HG02938 (cell line): ENCODE data around the gene MXD3.
"Not testable (repeated sequence)": the region's sequence is repeated elsewhere in the genome, so short reads cannot be mapped to it uniquely, and the experiment has no call there.

Experiments
- ATAC-seq: cut with Tn5 transposase; IDR thresholded peaks from one replicate; pipeline ENCODE4 v1.9.1; 2021; ENCODE audit warnings: mild to moderate bottlenecking, moderate library complexity; ENCODE audit not compliant: unreplicated experiment

Gene MXD3

DNA sequence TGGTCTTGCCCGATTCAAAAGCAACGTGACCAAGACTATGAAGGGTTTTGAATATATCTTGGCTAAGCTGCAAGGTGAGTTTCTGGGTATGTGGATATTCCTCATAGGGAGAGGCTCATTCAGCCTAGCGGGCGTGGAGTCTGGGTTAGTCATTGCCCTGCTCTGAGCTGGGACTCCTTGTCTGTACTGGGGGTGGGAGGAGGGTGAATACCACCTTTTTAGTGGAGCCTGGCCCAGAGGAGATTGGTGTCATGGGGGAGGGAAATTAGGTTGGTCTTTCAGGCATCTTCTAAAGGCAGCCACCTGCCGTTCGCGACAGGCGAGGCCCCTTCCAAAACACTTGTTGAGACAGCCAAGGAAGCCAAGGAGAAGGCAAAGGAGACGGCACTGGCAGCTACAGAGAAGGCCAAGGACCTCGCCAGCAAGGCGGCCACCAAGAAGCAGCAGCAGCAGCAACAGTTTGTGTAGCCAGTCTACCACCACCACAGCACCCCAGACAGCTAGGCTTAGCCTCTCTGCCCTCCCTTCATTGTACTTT, 5.5 kb downstream of the MXD3 start:
- not testable (repeated sequence) for ATAC-seq

DNA sequence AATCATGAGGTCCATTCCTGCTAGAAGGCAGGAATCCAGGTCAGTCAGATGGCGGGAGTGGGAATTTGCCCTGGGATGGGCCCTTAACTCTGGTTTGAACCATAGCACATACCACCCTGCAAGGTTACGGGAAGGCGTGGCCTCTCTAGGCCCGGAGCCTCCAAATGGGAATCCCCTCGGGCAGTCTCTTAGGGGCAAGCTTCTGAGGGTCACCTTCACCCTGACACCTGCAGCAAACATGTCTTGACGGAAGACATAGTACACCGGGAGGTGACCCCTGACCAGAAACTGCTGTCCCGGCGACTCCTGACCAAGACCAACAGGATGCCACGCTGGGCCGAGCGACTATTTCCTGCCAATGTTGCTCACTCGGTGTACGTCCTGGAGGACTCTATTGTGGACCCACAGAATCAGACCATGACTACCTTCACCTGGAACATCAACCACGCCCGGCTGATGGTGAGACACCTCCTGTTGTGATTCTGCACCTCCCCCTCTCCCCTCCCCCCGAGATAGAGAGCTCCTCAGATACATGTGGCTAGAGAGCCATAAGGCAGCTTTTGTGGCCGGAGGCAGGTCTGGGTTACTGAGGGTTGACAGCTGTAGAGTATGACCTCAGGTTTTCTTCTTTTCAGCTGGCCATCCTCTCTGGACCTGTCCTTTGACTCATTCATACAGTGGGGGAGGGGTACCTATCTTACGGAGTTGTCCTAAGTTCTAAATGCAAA, 7.1 kb downstream of the MXD3 start:
- no peak for ATAC-seq

DNA sequence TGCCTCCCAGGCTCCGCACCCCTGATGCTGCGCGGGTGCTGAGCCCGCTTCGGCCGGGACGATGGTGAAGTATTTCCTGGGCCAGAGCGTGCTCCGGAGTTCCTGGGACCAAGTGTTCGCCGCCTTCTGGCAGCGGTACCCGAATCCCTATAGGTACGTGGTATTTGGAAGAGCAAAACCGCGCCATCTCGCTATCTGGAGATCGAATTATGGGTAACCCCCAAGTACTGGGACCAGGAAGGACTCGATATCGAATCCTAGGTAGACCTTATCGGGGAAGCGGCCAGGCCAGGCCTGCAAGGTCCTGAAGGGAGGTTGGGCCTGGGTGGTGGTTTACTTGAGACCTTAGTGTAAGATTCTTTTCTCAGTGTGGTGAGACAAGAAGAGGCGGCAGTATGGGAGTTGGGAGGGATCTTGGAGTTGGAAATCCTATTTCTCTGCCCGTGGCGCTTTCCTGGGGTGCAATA, 7.7 kb downstream of the MXD3 start:
- no peak for ATAC-seq

DNA sequence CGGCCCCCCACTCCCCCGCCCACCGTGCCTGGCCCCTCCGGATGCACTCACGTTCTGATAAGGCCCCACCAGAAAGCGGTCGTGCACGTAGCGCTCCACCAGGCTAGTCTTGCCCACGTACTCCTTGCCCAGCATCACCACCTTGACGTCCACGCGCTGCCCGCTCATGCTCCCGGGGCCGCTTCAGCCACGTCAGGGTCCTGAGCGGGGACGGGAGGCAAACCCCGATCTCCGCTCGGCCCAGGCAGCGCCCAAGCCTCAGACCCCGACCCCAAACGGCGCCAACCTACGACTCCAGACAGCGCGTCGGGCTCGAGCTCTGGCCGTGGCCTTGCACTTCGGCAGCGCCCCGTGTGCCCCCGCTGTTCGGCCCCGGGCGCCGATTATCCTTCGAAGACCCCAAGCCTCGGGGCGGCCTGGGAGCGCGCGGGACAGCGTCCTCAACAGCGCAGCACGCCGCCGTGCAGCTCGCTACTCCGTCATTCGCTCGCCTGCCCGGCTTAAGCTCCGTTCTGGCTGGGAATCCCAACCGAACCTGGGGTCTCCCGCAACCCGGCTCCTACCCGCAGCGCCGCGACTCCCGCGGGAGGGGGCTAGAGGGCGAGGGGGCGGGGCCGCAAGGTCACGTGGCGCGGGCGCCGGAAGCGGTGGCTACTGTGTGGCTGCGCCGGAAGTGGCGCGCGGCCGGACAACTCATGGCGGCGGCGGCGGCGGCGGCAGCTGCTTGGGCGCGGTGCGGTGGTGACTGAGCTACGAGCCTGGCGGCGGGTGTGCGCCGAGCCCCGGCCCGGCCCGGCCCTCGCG, 8.4 kb downstream of the MXD3 start, which contains the start of the genes PRELID1 and RAB24:
Gene PRELID1 (plus strand): TSS at position 679 of the 804 bp plus-strand sequence. CDS start 187 bp downstream, outside the sequence.
Gene RAB24 (minus strand): TSS at position 599 of the 804 bp plus-strand sequence. CDS start 431 bp downstream, at position 168.
- ATAC-seq, result peak; percentile 66

DNA sequence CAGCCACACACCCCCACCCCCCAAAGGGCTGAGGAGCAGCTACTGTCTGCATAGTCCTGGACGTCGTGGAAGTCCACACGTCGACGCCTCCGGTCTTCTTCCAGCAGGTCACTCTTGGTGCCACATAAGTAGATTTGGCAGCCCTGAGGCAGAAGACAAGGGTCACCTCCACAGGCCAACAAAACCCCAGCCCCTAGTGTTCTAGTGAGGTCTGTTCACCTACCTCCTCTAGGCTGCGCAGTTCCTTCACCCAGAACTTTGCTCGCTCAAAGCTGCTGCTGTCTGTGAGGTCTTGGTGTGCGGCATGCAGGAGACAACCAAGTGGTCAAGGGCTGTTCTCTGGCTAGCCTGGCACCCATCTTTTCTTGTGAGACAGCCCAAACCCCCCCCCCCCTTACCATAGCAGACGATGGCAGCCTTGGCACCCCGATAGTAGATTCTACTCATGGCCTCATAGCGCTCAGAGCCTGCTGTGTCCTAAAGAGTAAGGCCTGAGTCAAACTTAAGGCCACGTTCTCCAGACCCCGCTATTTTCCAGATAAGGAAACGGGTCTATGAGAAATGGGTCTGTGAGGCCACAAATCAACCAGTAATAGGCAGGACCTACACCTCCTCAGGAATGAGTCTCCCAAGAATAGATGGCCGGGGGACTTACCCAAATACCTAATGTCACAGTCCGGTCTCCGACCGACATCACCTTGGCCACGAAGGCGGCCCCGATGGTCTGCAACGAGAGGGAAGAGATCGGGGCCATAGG, 9.2 kb downstream of the MXD3 start:
- ATAC-seq, result no peak

DNA sequence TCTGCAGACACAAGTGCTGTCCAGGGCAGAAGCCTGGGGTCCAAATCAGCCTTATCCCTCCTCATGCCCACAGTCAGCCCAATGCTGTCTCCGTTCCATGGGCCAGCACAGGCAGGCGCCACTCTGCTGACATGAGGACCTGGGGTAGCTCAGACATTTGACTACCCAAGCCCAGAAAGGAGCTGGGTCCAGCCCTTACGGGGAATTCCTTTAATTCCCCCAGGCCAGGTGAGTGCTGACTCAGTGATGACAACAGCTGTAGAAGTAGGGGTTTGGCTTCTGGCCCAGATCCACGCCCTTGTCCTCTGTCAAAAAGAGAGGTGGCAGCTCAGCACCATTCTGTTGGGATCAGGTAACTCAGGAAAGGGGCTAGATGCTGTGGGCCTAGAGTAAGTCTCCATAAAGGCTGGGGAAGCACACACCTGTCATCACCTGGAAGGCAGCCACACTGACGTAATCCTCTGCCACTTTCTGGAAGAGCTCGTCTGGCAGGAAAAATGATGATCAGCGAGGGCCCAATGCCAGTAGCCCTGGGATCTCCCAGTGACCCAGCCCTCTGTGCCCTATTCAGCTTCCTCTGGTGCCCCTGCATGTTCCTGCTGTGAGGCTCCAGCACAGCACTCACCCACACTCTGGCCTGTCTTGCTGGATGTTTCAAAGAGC, 10.1 kb downstream of the MXD3 start:
- no peak for ATAC-seq

DNA sequence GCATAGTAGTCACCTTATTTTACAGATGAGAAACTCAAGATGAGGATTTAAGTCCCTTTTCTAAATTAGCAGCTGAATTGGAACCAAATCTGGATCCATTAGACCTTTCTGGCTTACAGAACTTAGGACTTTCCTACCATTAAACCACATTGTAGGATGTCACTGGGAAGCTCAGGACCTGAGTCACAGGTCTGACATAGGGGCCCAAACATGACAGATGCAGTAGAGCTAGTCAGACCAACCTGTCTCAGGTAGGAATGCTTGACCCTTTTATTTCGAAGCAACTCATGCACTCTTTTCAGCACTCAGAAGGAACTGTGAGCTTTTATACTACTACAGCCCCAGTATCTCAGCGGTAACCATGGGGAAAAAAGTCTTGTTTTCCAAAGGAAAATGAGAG, 10.7 kb downstream of the MXD3 start:
- no peak for ATAC-seq

DNA sequence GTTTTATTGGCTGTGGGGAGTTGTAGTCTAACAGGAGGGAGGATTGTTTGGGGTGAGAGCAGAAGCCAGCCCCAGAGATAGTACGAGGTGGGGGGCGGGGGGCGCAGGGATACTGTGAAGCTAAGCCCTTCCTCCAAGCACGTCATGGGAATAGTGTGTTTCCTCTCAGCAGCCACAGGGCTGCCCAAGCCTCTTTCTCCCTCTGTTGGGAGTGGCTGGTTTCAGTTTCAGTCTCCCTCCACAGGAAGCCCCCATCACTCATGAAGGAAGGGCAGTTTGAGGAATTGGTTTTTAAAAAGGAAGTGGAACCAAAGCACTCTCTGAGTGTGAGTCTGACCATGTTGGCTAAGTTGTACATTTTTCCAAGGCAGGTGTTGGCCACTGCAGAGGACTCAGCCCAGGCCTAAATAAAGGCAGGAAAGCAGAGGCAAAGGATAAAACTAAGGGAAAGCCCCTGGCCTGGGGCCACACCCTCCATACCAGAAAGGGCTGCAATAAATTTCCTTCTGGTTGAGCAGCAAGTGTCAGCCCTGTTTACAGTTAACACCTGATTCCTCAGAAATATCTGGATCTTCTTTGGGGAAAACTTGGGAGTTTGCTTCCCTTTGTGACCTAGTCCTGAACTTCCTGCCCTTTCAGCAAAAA, 11.3 kb downstream of the MXD3 start:
- peak; percentile 53 for ATAC-seq

DNA sequence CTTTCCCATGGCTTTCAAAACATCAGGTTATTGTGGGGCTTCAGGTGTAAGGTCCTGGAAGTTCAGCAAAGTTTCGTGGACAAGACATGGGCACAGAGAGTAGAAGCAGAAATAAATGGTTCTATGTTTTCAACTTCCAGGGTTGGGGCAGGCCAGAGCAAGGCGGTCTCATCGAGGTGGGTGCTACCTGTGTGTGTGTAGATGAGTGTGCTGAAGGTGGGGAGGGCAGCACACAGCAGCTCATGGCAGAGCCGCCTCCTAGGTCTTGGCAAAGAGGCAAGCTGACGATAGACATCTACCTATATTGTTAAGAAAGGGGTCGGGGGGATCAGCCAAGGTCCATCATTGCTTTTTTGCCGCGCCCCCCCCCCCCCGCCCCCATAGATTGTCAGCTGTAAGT, 12.0 kb downstream of the MXD3 start:
- no peak for ATAC-seq

DNA sequence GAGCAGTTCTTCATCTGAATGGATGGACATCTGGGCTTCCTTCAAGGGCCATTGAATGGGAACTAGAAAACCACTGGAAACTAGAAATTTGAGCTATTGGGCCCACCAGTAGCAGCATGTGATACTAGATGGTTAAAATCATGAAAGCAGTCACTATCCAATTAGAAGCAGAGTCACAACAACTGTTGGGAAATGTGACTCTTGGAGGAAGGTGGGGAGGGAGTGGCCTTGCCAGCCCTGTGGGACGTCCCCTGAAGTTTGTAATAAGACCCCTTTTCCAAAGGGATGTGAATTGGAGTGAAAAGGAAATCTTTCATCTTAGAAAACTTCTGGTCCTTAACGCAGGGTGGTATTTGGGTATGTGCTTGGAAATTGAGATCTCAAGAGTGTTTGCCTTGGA, 13.8 kb downstream of the MXD3 start:
- no peak for ATAC-seq

DNA sequence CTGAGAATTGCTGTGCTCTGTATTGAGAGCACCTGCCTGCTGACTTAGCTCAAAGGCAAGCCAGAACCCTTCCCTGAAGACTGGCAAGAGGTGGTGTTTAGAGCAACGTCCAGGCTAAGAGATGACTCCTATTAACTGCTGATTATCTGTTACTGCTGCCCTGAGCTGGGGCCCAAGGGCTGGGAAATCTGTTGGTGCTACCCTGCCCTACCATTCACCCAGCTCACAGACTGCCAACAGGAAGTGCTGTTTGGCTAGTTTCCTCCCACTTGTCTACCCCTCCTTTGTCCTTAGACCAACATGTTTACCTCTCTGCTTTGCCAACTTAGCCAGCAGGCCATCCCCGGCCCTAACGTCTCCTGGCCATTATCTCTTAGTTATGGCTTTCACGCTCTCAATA, 15.1 kb downstream of the MXD3 start:
- no peak for ATAC-seq

DNA sequence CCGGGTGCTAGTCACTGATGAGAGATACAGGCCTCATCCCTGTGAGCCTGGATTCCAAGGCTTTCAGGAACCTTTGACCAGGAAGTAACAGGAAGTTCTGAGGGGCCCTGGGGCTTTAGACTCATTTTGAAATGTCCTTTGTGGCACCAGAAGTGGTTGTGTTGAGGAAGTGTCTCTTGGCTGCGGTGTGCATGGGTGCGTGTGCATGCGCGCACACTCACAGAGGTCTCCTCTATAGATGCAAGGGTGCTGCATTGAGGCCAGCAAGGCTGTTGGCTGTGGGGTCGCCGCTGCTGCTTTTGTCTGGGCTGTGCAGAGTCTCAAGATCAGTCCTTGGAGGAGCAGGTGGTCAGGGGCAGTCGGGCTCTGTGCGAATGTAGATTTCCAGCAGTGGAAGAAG, 15.8 kb downstream of the MXD3 start:
- no peak for ATAC-seq

DNA sequence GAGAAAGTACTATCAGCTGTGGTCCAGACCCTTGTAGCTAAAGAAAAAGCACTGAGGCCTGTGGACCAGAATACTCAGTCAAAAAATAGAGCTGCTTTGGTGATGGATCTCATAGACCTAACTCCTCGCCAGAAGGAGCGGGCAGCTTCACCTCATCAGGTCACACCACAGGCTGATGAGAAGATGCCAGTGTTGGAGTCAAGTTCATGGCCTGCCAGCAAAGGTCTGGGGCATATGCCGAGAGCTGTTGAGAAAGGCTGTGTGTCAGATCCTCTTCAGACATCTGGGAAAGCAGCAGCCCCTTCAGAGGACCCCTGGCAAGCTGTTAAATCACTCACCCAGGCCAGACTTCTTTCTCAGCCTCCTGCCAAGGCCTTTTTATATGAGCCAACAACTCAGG, 17.1 kb downstream of the MXD3 start:
- ATAC-seq, result no peak

DNA sequence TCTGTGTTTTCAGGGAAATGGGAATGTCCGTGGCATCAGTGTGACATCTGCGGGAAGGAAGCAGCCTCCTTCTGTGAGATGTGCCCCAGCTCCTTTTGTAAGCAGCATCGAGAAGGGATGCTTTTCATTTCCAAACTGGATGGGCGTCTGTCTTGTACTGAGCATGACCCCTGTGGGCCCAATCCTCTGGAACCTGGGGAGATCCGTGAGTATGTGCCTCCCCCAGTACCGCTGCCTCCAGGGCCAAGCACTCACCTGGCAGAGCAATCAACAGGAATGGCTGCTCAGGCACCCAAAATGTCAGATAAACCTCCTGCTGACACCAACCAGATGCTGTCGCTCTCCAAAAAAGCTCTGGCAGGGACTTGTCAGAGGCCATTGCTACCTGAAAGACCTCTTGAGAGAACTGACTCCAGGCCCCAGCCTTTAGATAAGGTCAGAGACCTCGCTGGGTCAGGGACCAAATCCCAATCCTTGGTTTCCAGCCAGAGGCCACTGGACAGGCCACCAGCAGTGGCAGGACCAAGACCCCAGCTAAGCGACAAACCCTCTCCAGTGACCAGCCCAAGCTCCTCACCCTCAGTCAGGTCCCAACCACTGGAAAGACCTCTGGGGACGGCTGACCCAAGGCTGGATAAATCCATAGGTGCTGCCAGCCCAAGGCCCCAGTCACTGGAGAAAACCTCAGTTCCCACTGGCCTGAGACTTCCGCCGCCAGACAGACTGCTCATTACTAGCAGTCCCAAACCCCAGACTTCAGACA, 17.7 kb downstream of the MXD3 start:
- ATAC-seq, result no peak

DNA sequence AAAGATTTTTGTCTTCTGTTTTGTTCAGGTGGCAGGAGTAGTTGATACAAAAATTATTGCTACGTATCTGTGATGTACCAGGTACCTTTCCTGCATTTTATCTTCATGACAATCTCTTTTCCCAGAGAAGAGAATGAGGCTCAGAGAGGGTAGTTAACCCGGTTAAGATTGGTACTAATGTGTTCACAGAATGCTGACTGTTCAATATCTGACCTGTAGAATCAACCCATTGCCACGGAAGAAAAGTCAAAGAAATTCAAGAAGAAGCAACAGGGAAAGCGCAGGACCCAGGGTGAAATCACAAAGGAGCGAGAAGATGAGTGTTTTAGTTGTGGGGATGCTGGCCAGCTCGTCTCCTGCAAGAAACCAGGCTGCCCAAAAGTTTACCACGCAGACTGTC, 20.0 kb downstream of the MXD3 start:
- ATAC-seq, result no peak

DNA sequence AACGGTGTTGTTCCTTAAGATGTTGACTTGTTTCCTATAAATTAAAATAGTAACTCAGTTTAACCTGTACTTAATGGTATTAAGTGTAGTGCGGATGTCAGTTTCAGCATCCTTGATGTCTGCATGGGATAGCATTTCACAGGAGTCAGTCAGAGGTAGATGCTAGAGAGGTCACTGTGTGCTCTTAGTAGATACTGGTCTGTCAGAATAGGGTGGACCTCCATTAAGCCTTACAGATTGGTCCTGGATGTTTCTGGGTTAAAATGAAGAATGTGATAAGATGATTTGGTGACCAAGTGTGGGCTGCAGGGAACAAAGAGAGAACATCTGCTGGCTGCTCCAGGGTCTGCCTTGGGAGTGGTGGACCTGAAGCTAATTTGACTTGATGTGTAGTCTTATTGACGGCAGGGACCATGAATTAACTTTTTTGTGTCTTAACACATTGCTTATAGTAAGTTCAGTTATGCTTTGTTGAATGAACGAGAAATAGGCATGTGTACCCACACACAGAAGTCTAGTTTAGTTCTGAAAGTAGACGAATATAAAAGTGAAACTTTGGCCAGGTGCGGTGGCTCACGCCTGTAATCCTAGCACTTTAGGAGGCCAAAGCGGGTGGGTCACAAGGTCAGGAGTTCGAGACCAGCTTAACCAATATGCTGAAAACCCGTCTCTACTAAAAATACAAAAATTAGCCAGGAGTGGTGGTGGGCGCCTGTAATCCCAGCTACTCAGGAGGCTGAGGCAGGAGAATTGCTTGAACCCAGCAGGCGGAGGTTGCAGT, 20.7 kb downstream of the MXD3 start:
- no peak for ATAC-seq

DNA sequence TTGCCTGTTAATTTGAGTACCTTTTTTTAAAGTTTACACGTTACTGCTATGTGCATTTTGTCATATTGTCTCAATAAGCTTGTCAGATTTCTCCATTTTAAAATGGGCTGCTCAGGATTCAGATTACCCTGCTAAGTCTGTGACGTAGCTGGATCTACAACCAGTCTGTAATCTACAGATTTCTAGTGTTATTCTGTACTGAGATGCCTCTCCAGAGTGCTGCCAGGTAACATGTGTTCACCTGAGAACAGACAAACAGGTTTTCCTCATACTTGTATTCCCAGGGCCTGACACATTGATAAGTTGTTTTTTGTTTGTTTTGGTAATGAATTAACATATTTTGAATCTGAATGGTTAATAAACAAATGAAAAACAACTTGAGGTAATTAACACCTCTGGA, 23.5 kb downstream of the MXD3 start:
- no peak for ATAC-seq

DNA sequence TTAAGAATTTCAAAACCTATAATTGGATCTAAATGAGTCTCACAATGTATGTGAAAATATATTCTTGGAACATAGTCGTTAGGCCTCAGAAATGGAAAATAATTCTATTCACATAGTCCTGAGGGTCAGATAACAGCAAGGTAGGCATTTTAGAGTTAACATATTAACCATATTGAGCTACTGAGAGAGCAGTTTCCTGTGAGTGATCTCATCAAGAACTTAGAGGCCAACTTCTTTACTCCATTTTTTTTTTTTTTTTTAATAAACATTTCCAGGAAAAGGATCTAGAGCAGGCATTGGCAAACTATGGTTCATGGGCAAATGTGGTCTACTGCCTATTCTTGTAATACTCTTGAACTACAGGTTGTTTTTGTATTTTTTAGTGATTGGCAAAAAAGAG, 34.8 kb downstream of the MXD3 start:
- ATAC-seq, result no peak

DNA sequence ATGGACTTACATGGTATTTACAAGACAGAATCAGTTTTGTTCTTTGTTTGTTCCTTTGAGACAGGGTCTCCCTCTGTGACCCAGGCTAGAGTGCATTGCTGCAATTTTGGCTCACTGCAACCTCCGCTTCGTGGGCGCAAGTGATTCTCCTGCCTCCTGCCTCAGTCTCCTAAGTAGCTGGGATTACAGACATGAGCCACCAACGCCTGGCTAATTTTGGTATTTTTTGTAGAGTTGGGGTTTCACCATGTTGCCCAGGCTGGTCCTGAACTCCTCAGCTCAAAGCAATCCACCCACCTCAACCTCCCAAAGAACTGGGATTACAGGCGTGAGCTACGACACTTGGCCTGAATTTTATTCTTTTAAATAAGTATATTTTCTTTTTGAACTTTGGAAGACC, 35.8 kb downstream of the MXD3 start:
- no peak for ATAC-seq
